ENCODE data around the gene FBH1.

FBH1 gene

GRCh38 chr10:5958077-5958476 lies 68.0 kb downstream of the FBH1 start:
- no peaks in the 10 kb centered on the region for H3K9me3 ChIP-seq (ENCODE audit: control insufficient read depth, insufficient read depth, low read length)
- no peaks in the 10 kb centered on the region for H3K9me2 ChIP-seq (replicated peaks; ENCODE audit: control insufficient read depth, low read length)
- no peak overlapping the region for H3K27ac ChIP-seq (ENCODE audit: low read depth, low read length)
- no peak for TF ChIP-seq EZH2phosphoT487 (IDR thresholded peaks at IDR 0.05; ENCODE audit: borderline replicate concordance, low read length)
- TF ChIP-seq CTCF (IDR thresholded peaks at IDR 0.05; ENCODE audit: low read depth, low read length, poor library complexity, severe bottlenecking) = no peak
- no peaks in the 10 kb centered on the region for H3F3A ChIP-seq (ENCODE audit: control insufficient read depth, insufficient read depth)
- no peak overlapping the region for H3K4me3 ChIP-seq (ENCODE audit: low read length)
- H4K20me1 ChIP-seq (ENCODE audit: control insufficient read depth, insufficient read depth, low read depth, low read length) = no peaks in the 10 kb centered on the region
- no peaks in the 10 kb centered on the region for H3K36me3 ChIP-seq (ENCODE audit: control insufficient read depth, low read length)
- H3K4me2 ChIP-seq (ENCODE audit: low read length) = no peak overlapping the region
- no peaks in the 10 kb centered on the region for H3K79me2 ChIP-seq (ENCODE audit: control insufficient read depth, low read length)
- H3K27me3 ChIP-seq (ENCODE audit: control insufficient read depth, low read length) = peaks cover 3% of the 10 kb centered on the region; the same call in 1 of the 2 replicates
- no peaks in the 10 kb centered on the region for H3K4me1 ChIP-seq (ENCODE audit: control insufficient read depth, low read length)

DNA sequence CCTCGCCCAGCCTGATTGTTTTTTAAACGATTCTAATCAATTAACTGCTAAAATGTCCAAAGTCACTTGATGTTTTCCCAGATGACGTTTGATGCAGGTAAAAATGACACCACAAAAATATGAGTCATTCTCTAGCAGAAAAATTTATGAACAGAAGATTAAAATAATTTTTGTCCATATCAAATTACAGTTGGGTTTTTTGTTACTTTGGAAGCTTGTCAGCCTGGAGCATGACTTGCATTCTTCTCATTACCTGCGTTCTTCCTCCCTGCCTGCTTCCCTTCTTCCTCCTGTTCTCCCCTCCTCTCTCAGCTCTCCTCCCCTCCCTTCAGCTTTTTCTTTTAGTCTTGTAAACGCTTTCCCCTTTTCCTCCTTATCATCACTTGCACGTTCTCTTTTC lies 68.6 kb downstream of the FBH1 start:
- Histone ChIP-seq H3K36me3 (ENCODE audit: control insufficient read depth, low read length) (no peaks in the 10 kb centered on the region), H3K79me2 (ENCODE audit: control insufficient read depth, low read length) (no peaks in the 10 kb centered on the region), H3K9me2 (replicated peaks; ENCODE audit: control insufficient read depth, low read length) (no peaks in the 10 kb centered on the region), H3K9me3 (ENCODE audit: control insufficient read depth, insufficient read depth, low read length) (no peaks in the 10 kb centered on the region), H3K4me2 (ENCODE audit: low read length) (no peak overlapping the region), H3F3A (ENCODE audit: control insufficient read depth, insufficient read depth) (no peaks in the 10 kb centered on the region), H3K4me1 (ENCODE audit: control insufficient read depth, low read length) (no peaks in the 10 kb centered on the region), H3K4me3 (ENCODE audit: low read length) (no peak overlapping the region), H4K20me1 (ENCODE audit: control insufficient read depth, insufficient read depth, low read depth, low read length) (no peaks in the 10 kb centered on the region), H3K27me3 (ENCODE audit: control insufficient read depth, low read length) (peaks cover 3% of the 10 kb centered on the region; the same call in 1 of the 2 replicates), H3K27ac (ENCODE audit: low read depth, low read length) (no peak overlapping the region)
- TF ChIP-seq EZH2phosphoT487 (IDR thresholded peaks at IDR 0.05; ENCODE audit: borderline replicate concordance, low read length) = no peak
- TF ChIP-seq CTCF (IDR thresholded peaks at IDR 0.05; ENCODE audit: low read depth, low read length, poor library complexity, severe bottlenecking) = no peak

- Histone ChIP-seq H3K4me2 (ENCODE audit: low read length) (no peak overlapping the region), H3K9me2 (replicated peaks; ENCODE audit: control insufficient read depth, low read length) (no peaks in the 10 kb centered on the region), H3K27ac (ENCODE audit: low read depth, low read length) (no peak overlapping the region), H3K27me3 (ENCODE audit: control insufficient read depth, low read length) (peaks cover 3% of the 10 kb centered on the region; the same call in 1 of the 2 replicates), H3F3A (ENCODE audit: control insufficient read depth, insufficient read depth) (no peaks in the 10 kb centered on the region), H3K4me1 (ENCODE audit: control insufficient read depth, low read length) (no peaks in the 10 kb centered on the region), H3K4me3 (ENCODE audit: low read length) (no peak overlapping the region), H4K20me1 (ENCODE audit: control insufficient read depth, insufficient read depth, low read depth, low read length) (no peaks in the 10 kb centered on the region), H3K36me3 (ENCODE audit: control insufficient read depth, low read length) (no peaks in the 10 kb centered on the region), H3K79me2 (ENCODE audit: control insufficient read depth, low read length) (no peaks in the 10 kb centered on the region), H3K9me3 (ENCODE audit: control insufficient read depth, insufficient read depth, low read length) (no peaks in the 10 kb centered on the region)
- TF ChIP-seq CTCF (IDR thresholded peaks at IDR 0.05; ENCODE audit: low read depth, low read length, poor library complexity, severe bottlenecking) = no peak
- no peak for TF ChIP-seq EZH2phosphoT487 (IDR thresholded peaks at IDR 0.05; ENCODE audit: borderline replicate concordance, low read length)
These were observed 69.1 kb downstream of the FBH1 start for GRCh38 chr10:5959142-5959541.

Measured in DOHH2 (cell line).